Kidney epithelial cell (primary cell): ENCODE measurements around the gene MRPS18B. TPM values are rescaled to one million over a fixed set of nuclear protein-coding genes. Genes with fewer than 3 reads are reported as not detected.
A peak's percentile ranks its signal among the peaks of the same experiment; 100 is the strongest.
"Not testable (repeated sequence)": the region's sequence is repeated elsewhere in the genome, so short reads cannot be mapped to it uniquely, and the experiment has no call there.

Experiments
- DNase-seq: peaks from one replicate; pipeline ENCODE4 v3.0.0-alpha.2; 2010; ENCODE audit warnings: low read depth
- H3K27me3 ChIP-seq: 2 replicates; pipeline ENCODE4 v1.6.0; 2011; ENCODE audit warnings: low read length; ENCODE audit not compliant: control insufficient read depth, insufficient read depth
- H3K36me3 ChIP-seq: 2 replicates; pipeline ENCODE4 v1.5.1; 2011; ENCODE audit warnings: low read length; ENCODE audit not compliant: control insufficient read depth, insufficient read depth
- H3K4me3 ChIP-seq: 2 replicates; pipeline ENCODE4 v1.5.1; 2011; ENCODE audit warnings: low read depth, mild to moderate bottlenecking, control low read depth, low read length
- total RNA-seq: library from RNA; depleted of rRNA; stranded (reverse); fragments of >200 nt; gene quantifications from 2 replicates; pipeline ENCODE4 v1.2.3, GENCODE V29; 2015
- TF ChIP-seq, protein P1 (sequence below): IDR thresholded peaks from 2 replicates; pipeline ENCODE4 v1.5.1; 2011; ENCODE audit warnings: mild to moderate bottlenecking, moderate library complexity, low read length, control low read depth, inconsistent platforms; ENCODE audit not compliant: insufficient read depth, poor library complexity, severe bottlenecking

MRPS18B gene
- total RNA-seq, 1 donor from 2014 or later, result 56.4 TPM

- H3K27me3 ChIP-seq, result no peaks in the 10 kb centered on the region
- peaks cover 2% of the 10 kb centered on the region for H3K36me3 ChIP-seq
- TF ChIP-seq, protein P1, sequence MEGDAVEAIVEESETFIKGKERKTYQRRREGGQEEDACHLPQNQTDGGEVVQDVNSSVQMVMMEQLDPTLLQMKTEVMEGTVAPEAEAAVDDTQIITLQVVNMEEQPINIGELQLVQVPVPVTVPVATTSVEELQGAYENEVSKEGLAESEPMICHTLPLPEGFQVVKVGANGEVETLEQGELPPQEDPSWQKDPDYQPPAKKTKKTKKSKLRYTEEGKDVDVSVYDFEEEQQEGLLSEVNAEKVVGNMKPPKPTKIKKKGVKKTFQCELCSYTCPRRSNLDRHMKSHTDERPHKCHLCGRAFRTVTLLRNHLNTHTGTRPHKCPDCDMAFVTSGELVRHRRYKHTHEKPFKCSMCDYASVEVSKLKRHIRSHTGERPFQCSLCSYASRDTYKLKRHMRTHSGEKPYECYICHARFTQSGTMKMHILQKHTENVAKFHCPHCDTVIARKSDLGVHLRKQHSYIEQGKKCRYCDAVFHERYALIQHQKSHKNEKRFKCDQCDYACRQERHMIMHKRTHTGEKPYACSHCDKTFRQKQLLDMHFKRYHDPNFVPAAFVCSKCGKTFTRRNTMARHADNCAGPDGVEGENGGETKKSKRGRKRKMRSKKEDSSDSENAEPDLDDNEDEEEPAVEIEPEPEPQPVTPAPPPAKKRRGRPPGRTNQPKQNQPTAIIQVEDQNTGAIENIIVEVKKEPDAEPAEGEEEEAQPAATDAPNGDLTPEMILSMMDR, result no peak
- DNase-seq, result no peak
- H3K4me3 ChIP-seq, result no peak overlapping the region
These were observed 38.9 kb downstream of the MRPS18B start for GRCh38 chr6:30656513-30656912.

DNA sequence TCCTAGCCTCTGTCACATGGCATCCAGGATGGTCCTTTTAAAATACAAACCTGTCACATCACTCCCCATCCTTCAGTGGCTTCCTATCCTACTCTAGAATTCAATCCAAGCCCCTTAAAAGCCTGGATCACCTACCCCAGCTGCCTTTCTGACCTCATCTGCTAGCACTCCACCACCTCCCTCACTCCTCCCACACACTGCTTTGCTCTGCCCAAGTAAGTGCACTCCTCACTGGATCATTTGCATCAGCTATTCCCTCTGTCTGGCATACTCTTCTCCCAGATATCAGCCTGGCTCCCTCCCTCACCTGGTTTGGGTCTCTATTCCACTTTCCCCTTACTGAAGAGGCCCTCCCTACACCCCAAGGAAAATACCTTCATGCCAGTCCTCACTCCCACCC lies 39.8 kb downstream of the MRPS18B start:
- H3K4me3 ChIP-seq, result no peak overlapping the region
- peaks cover 2% of the 10 kb centered on the region for H3K36me3 ChIP-seq
- DNase-seq, result no peak
- TF ChIP-seq, protein P1, result no peak
- H3K27me3 ChIP-seq, result no peaks in the 10 kb centered on the region

- DNase-seq, H3K27me3 ChIP-seq, H3K36me3 ChIP-seq, H3K4me3 ChIP-seq: not testable (repeated sequence)
These were observed 40.3 kb downstream of the MRPS18B start for GRCh38 chr6:30657922-30658321.

DNA sequence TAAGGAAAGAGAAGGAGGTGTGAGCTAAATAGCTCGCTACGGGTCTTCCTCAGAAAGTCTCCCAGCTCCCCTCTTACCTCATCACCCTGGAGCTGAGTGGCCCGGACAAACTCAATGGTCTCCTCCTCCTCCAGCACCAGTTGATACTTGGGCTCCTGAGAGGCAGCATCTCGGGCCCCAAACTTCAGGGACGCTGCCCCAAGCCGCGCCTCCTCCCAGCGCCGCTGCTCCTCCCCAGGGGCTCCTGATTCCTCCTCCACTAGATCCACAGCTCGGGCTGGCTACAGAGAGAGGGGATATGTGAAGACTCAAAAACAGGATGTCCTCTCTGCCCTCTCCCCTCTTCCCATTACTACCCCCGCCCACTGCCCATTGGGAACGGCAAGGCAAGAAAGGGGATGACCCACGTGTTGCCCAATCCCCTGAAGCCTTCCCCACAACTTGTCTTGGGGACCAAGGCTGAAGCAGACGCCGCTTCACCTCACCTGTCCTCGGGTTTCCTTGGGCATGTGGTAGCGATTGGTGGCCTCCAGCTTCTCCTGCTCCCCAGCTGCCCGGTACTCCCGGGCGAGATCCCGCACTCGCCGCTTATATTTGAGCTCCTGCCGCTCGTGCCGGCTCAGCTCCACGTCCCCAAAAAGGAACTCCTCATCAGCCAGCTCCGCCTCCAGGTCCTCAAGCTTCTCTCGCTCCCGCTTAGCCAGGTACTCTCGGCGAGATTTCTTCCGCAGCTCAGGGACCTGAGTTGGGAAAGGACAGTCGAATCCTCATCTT lies 47.5 kb downstream of the MRPS18B start:
- H3K36me3 ChIP-seq, result peaks cover 6% of the 10 kb centered on the region
- TF ChIP-seq, protein P1, result no peak
- H3K4me3 ChIP-seq, result no peak overlapping the region
- DNase-seq, result no peak
- no peaks in the 10 kb centered on the region for H3K27me3 ChIP-seq

GRCh38 chr6:30666300-30666699 lies 48.7 kb downstream of the MRPS18B start:
- H3K27me3 ChIP-seq, DNase-seq, H3K36me3 ChIP-seq, H3K4me3 ChIP-seq: not testable (repeated sequence)

GRCh38 chr6:30670760-30671527 lies 53.3 kb downstream of the MRPS18B start:
- H3K27me3 ChIP-seq, result no peaks in the 10 kb centered on the region
- no peak overlapping the region for H3K4me3 ChIP-seq
- no peak for DNase-seq
- TF ChIP-seq, protein P1, result peak; percentile 34
- H3K36me3 ChIP-seq, result peaks cover 2% of the 10 kb centered on the region
